Ishikawa (cell line): ENCODE measurements around the gene ARSK.

Experiments
- CEBPB ChIP-seq: IDR thresholded peaks from 2 replicates; pipeline ENCODE4 v1.6.1; 2012
- CREB1 ChIP-seq: IDR thresholded peaks from 2 replicates; pipeline ENCODE4 v1.6.1; 2012; ENCODE audit warnings: low read depth
- EGR1 ChIP-seq: IDR thresholded peaks from 2 replicates; pipeline ENCODE4 v1.6.1; 2012
- EP300 ChIP-seq: IDR thresholded peaks from 2 replicates; pipeline ENCODE4 v1.6.1; 2012; ENCODE audit warnings: borderline replicate concordance
- FOXM1 ChIP-seq: IDR thresholded peaks from 2 replicates; pipeline ENCODE4 v1.6.1; 2012; ENCODE audit warnings: low read depth, borderline replicate concordance
- NFIC ChIP-seq: IDR thresholded peaks from 2 replicates; pipeline ENCODE4 v1.6.1; 2012
- RAD21 ChIP-seq: IDR thresholded peaks from 2 replicates; pipeline ENCODE4 v1.6.1; 2012; ENCODE audit warnings: low read depth
- TAF1 ChIP-seq: IDR thresholded peaks from 2 replicates; pipeline ENCODE4 v1.6.1; 2012; ENCODE audit warnings: low read depth, mild to moderate bottlenecking
- TCF12 ChIP-seq: IDR thresholded peaks from 2 replicates; pipeline ENCODE4 v1.6.1; 2012; ENCODE audit warnings: low read depth
- TEAD4 ChIP-seq: IDR thresholded peaks from 2 replicates; pipeline ENCODE4 v1.6.1; 2012
- YY1 ChIP-seq: IDR thresholded peaks from 2 replicates; pipeline ENCODE4 v1.6.1; 2012; ENCODE audit warnings: low read depth
- ZBTB7A ChIP-seq: IDR thresholded peaks from 2 replicates; pipeline ENCODE4 v1.6.1; 2012; ENCODE audit warnings: low read depth
- TF ChIP-seq, protein P1 (sequence below): IDR thresholded peaks from 2 replicates; pipeline ENCODE4 v1.6.1; 2012; ENCODE audit warnings: low read depth, mild to moderate bottlenecking
- TF ChIP-seq, protein P2 (sequence below): IDR thresholded peaks from 2 replicates; pipeline ENCODE4 v1.6.1; 2012
- TF ChIP-seq, protein P3 (sequence below): IDR thresholded peaks from 2 replicates; pipeline ENCODE4 v1.6.1; 2012

ARSK gene

DNA sequence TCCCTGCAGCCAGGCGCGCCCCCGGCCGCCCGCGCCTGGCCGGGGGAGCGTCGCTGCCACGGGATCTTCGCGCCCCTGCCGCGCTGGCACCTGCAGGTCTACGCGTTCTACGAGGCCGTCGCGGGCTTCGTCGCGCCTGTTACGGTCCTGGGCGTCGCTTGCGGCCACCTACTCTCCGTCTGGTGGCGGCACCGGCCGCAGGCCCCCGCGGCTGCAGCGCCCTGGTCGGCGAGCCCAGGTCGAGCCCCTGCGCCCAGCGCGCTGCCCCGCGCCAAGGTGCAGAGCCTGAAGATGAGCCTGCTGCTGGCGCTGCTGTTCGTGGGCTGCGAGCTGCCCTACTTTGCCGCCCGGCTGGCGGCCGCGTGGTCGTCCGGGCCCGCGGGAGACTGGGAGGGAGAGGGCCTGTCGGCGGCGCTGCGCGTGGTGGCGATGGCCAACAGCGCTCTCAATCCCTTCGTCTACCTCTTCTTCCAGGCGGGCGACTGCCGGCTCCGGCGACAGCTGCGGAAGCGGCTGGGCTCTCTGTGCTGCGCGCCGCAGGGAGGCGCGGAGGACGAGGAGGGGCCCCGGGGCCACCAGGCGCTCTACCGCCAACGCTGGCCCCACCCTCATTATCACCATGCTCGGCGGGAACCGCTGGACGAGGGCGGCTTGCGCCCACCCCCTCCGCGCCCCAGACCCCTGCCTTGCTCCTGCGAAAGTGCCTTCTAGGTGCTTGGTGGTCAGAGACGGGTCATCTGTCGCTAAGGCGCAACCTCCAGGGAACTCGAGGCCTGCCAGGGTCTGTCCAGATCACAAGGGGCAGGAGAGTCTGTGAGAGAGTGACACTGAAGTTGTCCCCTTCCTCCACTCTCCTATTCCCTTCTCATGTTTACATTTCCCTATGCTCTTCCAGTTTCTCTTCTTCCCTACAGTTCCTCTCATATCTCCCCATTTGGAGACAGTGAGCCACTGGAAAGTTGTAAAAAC, 66.3 kb downstream of the ARSK start:
- TF ChIP-seq EGR1 (no peak), YY1 (0 out of 2 replicates have a peak, but pooled peaks have one; percentile 2), CREB1 (no peak)

DNA sequence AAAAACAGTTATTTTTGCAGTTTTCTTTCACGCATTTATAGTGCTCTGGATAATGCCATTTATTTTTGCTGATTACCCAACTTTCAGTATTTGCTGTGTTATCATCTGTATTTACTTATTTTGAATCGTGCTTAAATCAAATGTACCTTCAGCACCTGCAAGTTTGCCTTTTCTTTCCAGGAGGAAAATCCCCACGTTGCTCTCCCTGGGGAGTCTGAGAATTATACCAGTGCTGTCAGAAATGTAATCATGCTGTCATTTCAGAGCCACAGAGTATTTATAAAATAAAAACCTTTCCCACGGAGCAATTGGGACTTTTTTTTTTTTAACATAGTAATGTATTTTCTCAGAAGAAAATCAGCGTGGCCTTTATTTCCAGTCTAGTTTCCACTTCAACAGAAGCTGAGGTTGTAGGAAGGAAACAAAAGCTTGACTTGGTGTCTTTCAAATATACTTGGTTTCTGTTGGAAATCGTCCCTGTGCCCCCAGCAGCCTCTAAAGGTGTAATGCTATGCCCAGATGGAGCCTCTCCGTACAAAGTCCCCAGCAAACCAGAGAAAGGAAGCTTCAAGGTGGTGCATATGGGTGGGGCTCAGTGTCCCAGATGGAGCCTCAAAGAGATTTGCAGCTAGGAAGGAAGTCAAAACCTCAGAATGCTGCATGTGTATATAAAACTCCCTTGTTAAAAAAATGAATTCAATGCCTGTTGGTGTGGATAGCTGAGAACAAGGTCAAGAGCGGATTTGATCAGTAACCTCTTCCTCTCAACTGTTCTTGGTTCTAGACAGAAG, 67.1 kb downstream of the ARSK start:
- TF ChIP-seq RAD21: no peak
- TF ChIP-seq TCF12: no peak
- TF ChIP-seq ZBTB7A: no peak
- TF ChIP-seq YY1: no peak
- no peak for TF ChIP-seq CREB1
- TF ChIP-seq, protein P1, sequence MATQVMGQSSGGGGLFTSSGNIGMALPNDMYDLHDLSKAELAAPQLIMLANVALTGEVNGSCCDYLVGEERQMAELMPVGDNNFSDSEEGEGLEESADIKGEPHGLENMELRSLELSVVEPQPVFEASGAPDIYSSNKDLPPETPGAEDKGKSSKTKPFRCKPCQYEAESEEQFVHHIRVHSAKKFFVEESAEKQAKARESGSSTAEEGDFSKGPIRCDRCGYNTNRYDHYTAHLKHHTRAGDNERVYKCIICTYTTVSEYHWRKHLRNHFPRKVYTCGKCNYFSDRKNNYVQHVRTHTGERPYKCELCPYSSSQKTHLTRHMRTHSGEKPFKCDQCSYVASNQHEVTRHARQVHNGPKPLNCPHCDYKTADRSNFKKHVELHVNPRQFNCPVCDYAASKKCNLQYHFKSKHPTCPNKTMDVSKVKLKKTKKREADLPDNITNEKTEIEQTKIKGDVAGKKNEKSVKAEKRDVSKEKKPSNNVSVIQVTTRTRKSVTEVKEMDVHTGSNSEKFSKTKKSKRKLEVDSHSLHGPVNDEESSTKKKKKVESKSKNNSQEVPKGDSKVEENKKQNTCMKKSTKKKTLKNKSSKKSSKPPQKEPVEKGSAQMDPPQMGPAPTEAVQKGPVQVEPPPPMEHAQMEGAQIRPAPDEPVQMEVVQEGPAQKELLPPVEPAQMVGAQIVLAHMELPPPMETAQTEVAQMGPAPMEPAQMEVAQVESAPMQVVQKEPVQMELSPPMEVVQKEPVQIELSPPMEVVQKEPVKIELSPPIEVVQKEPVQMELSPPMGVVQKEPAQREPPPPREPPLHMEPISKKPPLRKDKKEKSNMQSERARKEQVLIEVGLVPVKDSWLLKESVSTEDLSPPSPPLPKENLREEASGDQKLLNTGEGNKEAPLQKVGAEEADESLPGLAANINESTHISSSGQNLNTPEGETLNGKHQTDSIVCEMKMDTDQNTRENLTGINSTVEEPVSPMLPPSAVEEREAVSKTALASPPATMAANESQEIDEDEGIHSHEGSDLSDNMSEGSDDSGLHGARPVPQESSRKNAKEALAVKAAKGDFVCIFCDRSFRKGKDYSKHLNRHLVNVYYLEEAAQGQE: no peak
- TF ChIP-seq, protein P2, sequence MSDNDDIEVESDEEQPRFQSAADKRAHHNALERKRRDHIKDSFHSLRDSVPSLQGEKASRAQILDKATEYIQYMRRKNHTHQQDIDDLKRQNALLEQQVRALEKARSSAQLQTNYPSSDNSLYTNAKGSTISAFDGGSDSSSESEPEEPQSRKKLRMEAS: no peak
- TF ChIP-seq CEBPB: no peak
- no peak for TF ChIP-seq EP300
- no peak for TF ChIP-seq EGR1
- TF ChIP-seq, protein P3, sequence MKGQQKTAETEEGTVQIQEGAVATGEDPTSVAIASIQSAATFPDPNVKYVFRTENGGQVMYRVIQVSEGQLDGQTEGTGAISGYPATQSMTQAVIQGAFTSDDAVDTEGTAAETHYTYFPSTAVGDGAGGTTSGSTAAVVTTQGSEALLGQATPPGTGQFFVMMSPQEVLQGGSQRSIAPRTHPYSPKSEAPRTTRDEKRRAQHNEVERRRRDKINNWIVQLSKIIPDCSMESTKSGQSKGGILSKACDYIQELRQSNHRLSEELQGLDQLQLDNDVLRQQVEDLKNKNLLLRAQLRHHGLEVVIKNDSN: no peak
- TF ChIP-seq TEAD4: no peak
- no peak for TF ChIP-seq TAF1
- no peak for TF ChIP-seq NFIC
- no peak for TF ChIP-seq FOXM1

DNA sequence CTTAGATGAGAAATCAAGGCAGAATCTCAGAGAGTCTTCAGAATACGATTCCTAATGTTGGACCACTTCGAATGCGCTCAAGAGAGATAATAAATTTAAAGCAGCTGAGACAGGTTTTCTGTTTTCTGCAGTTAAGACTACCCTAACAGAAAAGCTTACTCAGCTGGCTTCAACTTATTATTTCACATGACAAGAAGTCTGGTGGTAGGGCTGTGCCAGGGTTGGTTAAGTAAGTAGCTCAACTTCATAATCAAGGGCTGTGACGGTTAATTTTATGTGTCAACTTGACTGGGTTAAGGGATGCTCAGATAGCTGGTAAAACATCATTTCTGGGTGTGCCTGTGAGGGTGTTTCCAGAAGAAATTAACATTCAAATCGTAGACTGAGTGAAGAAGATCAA, 68.8 kb downstream of the ARSK start:
- no peak for TF ChIP-seq EGR1
- TF ChIP-seq, protein P2: no peak
- TF ChIP-seq, protein P1: no peak
- TF ChIP-seq TAF1: no peak
- TF ChIP-seq CREB1: no peak
- TF ChIP-seq FOXM1: no peak
- no peak for TF ChIP-seq TCF12
- no peak for TF ChIP-seq YY1

DNA sequence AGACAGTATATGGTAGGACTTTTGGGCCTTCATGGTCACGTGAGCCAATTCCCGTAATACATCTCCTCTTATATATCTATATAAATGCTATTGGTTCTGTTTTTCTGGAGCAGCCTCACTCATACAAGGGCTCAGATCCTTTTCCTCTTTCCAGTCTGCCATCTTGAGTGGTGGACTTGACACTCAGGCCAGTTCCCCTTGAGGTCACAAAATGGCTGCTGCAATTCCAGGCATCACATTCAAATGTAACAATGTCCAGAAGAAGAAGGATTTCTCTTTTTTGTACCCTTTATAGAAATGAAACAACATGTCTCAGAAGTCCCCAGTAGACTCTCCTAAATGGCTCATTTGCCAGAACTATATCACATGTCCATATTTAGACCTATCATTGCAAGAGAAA, 69.5 kb downstream of the ARSK start:
- TF ChIP-seq, protein P3: no peak
- TF ChIP-seq TAF1 (no peak), RAD21 (no peak), EGR1 (no peak), YY1 (no peak), FOXM1 (no peak), TEAD4 (no peak), CEBPB (no peak), TCF12 (no peak), EP300 (no peak), ZBTB7A (no peak), CREB1 (no peak), NFIC (no peak)
- TF ChIP-seq, protein P1: no peak
- TF ChIP-seq, protein P2: no peak
